ENCODE results near the gene LAMB4. TPM values are rescaled to one million over a fixed set of nuclear protein-coding genes. Genes with fewer than 3 reads are reported as not detected.
A peak's percentile ranks its signal among the peaks of the same experiment; 100 is the strongest.

LAMB4 gene
- total RNA-seq, 1 donor from 2014 or later = not detected

DNA sequence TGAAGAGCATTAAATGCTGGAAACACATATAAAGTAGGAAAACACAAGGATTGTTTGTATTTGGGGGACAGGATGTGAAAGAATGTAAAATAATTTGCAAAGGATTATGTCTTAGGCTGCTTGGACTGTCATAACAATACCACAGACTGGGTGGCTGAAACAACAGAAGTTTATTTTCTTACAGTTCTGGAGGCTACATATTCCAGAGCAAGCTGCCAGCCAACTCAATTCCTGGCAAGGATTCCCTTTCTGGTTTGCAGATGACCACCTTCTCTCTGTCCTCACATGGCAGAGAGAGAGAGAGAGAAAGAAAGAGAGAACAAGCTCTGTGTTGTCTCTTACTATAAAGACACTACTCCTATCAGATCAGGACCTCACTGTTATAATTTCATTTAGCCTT, 8.8 kb upstream of the LAMB4 start:
- intact Hi-C loops (cut with micrococcal nuclease) = loop anchor here (5.0 kb wide), 1 partner anchor 247 kb away; the partner anchor contains the start of gene DLD
- no peak for ATAC-seq (ENCODE audit: low read depth)
- ChIA-PET CTCF (interaction anchor here (1.5 to 4.5 kb wide), 2 partner anchors 7 to 25 kb away, joined by 3 to 34 read pairs; no protein-coding TSS in a partner anchor), POLR2A (interaction anchor here (1.0 kb wide), 1 partner anchor 387 kb away, joined by 3 read pairs; the partner anchor contains the start of gene PNPLA8)
- TF ChIP-seq CTCF (IDR thresholded peaks at IDR 0.05) = no peak
- Mint-ChIP-seq H3K4me3 (no peak overlapping the region), H3K4me1 (peaks cover 27% of the 10 kb centered on the region), H3K27ac (no peak overlapping the region), H3K27me3 (no peaks in the 10 kb centered on the region), H3K9me3 (no peaks in the 10 kb centered on the region), H3K36me3 (ENCODE audit: low read depth) (no peaks in the 10 kb centered on the region)
- DNase-seq = no peak

GRCh38 chr7:108137993-108138392, 7.8 kb upstream of the LAMB4 start:
- H3K9me3 Mint-ChIP-seq = no peaks in the 10 kb centered on the region
- ATAC-seq (ENCODE audit: low read depth) = no peak
- CTCF ChIA-PET = interaction anchor here (1.5 to 4.5 kb wide), 2 partner anchors 8 to 24 kb away, joined by 3 to 34 read pairs; no protein-coding TSS in a partner anchor

GRCh38 chr7:108137040-108137439, 6.9 kb upstream of the LAMB4 start:
- H3K27me3 Mint-ChIP-seq = no peaks in the 10 kb centered on the region
- peaks cover 30% of the 10 kb centered on the region for H3K4me1 Mint-ChIP-seq
- H3K9me3 Mint-ChIP-seq = no peaks in the 10 kb centered on the region
- no peak overlapping the region for H3K27ac Mint-ChIP-seq
- POLR2A ChIA-PET = no interaction called here
- CTCF ChIA-PET = interaction anchor here (4.5 kb wide), 1 partner anchor 9 kb away, joined by 34 read pairs; no protein-coding TSS in a partner anchor
- H3K36me3 Mint-ChIP-seq (ENCODE audit: low read depth) = no peaks in the 10 kb centered on the region
- H3K4me3 Mint-ChIP-seq = no peak overlapping the region
- no peak for TF ChIP-seq CTCF (IDR thresholded peaks at IDR 0.05)
- ATAC-seq (ENCODE audit: low read depth) (no peak), DNase-seq (no peak)
- intact Hi-C loops (cut with micrococcal nuclease) = loop anchor here (5.0 kb wide), 1 partner anchor 245 kb away; the partner anchor contains the start of gene DLD

More at GRCh38 chr7:108137993-108138392, 7.8 kb upstream of the LAMB4 start:
- no peak overlapping the region for H3K27ac Mint-ChIP-seq
- no peaks in the 10 kb centered on the region for H3K27me3 Mint-ChIP-seq
- H3K4me1 Mint-ChIP-seq = peaks cover 30% of the 10 kb centered on the region
- POLR2A ChIA-PET = no interaction called here
- no peaks in the 10 kb centered on the region for H3K36me3 Mint-ChIP-seq (ENCODE audit: low read depth)
- DNase-seq = no peak
- TF ChIP-seq CTCF (IDR thresholded peaks at IDR 0.05) = no peak
- H3K4me3 Mint-ChIP-seq = no peak overlapping the region
- intact Hi-C loops (cut with micrococcal nuclease) = loop anchor here (5.0 kb wide), 1 partner anchor 246 kb away; the partner anchor contains the start of gene DLD

- Mint-ChIP-seq H3K9me3 (no peaks in the 10 kb centered on the region), H3K27ac (peak overlapping the region; percentile 87), H3K36me3 (ENCODE audit: low read depth) (no peaks in the 10 kb centered on the region), H3K4me1 (peaks cover 30% of the 10 kb centered on the region), H3K4me3 (peak overlapping the region; percentile 52), H3K27me3 (no peaks in the 10 kb centered on the region)
- ATAC-seq (ENCODE audit: low read depth) (peak; percentile 57), DNase-seq (no peak)
- CTCF ChIA-PET = interaction anchor here (1.6 to 4.5 kb wide), 2 partner anchors 10 to 22 kb away, joined by 7 to 34 read pairs; no protein-coding TSS in a partner anchor
- no peak for TF ChIP-seq CTCF (IDR thresholded peaks at IDR 0.05)
- intact Hi-C loops (cut with micrococcal nuclease) = loop anchor here (5.0 kb wide), 1 partner anchor 244 kb away; the partner anchor contains the start of gene DLD
- POLR2A ChIA-PET = interaction anchor here (0.8 to 1.1 kb wide), 3 partner anchors 367 to 967 kb away, joined by 3 to 4 read pairs (median 3); partner anchors contain the start of genes CBLL1 and HBP1
Measured at GRCh38 chr7:108136191-108136688, 6.1 kb upstream of the LAMB4 start.

Measured in activated B cell treated with CpG ODN at 0.5 μM for 24 hours (primary cell).